Activated CD8-positive, alpha-beta memory T cell treated with anti-CD3 and anti-CD28 coated beads, Interleukin-2, amount 50 U/mL, for 4 hours (primary cell): Measurements from ENCODE around the gene FLOT1.

ENCODE experiments used
- DNase-seq: peaks from one replicate; pipeline ENCODE4 v3.0.0-alpha.2; 2020

Gene FLOT1

GRCh38 chr6:30678964-30679726 is 63.3 kb downstream of the FLOT1 start:
- peak; percentile 95 for DNase-seq
